Endothelial cell of umbilical vein (primary cell): ENCODE results near the gene CASKIN1. TPM values are rescaled to one million over a fixed set of nuclear protein-coding genes. Genes with fewer than 3 reads are reported as not detected.

Experiments used
- BruUV-seq: library from RNA; stranded (reverse); fragments of 400-500 nt; replicated peaks from 2 replicates; lab custom pipeline; 2021; lab: Mats Ljungman, UMichigan
- CTCF ChIA-PET: fragments of 300-600, 350-600 bp; sonication (Branson Sonifier 250); formaldehyde crosslinking; loops from one replicate; lab custom pipeline; 2021; ENCODE audit warnings: antibody characterized with exemption, inconsistent platforms; lab: Charles Lee
- POLR2A ChIA-PET: fragments of 300-600, 350-600 bp; sonication (Branson Sonifier 250); formaldehyde crosslinking; loops from one replicate; lab custom pipeline; 2021; ENCODE audit warnings: antibody characterized with exemption, inconsistent platforms; lab: Charles Lee
- DNase-seq: peaks from one replicate; pipeline ENCODE4 v3.0.0-alpha.2; 2011; ENCODE audit warnings: low read depth, low spot score
- FAIRE-seq: peaks from 2 replicates; lab custom pipeline; 2011; peaks lifted over from hg19 to GRCh38; lab: Jason Lieb, UNC
- H2AFZ ChIP-seq: 2 replicates; pipeline ENCODE4 v1.6.0; 2012; ENCODE audit warnings: low read depth, low read length, control low read depth, inconsistent platforms
- H3K27ac ChIP-seq: 2 replicates; pipeline ENCODE4 v1.5.1; 2011; ENCODE audit warnings: low read depth, mild to moderate bottlenecking, control low read depth, low read length, moderate library complexity; ENCODE audit not compliant: insufficient read depth
- H3K27me3 ChIP-seq, 2 experiments: 2 replicates each; pipeline versions ENCODE4 v1.6.0 to v1.6.1; 2011; ENCODE audit warnings: low read length in 2 of 2, mixed read lengths in 1 of 2; ENCODE audit not compliant: control insufficient read depth in 2 of 2, insufficient read depth in 2 of 2
- H3K36me3 ChIP-seq, 2 experiments: 2 replicates in 1 of 2; 3 replicates in 1 of 2; pipeline ENCODE4 v1.5.1; 2011; ENCODE audit warnings: low read length in 2 of 2, mild to moderate bottlenecking in 1 of 2, moderate library complexity in 1 of 2; ENCODE audit not compliant: control insufficient read depth in 2 of 2, insufficient read depth in 2 of 2; ENCODE audit errors: extremely low read depth in 1 of 2
- H3K4me1 ChIP-seq: 3 replicates; pipeline ENCODE4 v1.5.1; 2011; ENCODE audit warnings: mild to moderate bottlenecking, low read length; ENCODE audit not compliant: control insufficient read depth, insufficient read depth; ENCODE audit errors: extremely low read depth
- H3K4me2 ChIP-seq: 2 replicates; pipeline ENCODE4 v1.6.1; 2011; ENCODE audit warnings: low read length, control low read depth, mixed read lengths; ENCODE audit not compliant: insufficient read depth
- H3K4me3 ChIP-seq, 3 experiments: fragments of 200-600 bp in 1 of 3; sonication (generic), shearing (Covaris generic) in 1 of 3; replicated peaks in 1 of 3; 2 replicates each; pipeline ENCODE4 v1.5.1; 2011 to 2016; ENCODE audit warnings: control low read depth in 3 of 3, low read length in 3 of 3, mild to moderate bottlenecking in 2 of 3, inconsistent platforms in 1 of 3, low read depth in 1 of 3, moderate library complexity in 1 of 3; ENCODE audit not compliant: insufficient read depth in 1 of 3
- H3K79me2 ChIP-seq: 2 replicates; pipeline ENCODE4 v1.6.0; 2012; ENCODE audit warnings: low read length, inconsistent platforms; ENCODE audit not compliant: control insufficient read depth, insufficient read depth
- H3K9ac ChIP-seq: replicated peaks from 2 replicates; pipeline ENCODE3; 2011; ENCODE audit warnings: low read length, control low read depth; ENCODE audit not compliant: insufficient read depth; ENCODE audit errors: extremely low read depth
- H3K9me1 ChIP-seq: replicated peaks from 3 replicates; pipeline ENCODE4 v1.6.0; 2011; ENCODE audit warnings: mild to moderate bottlenecking, low read length; ENCODE audit not compliant: control insufficient read depth, insufficient read depth; ENCODE audit errors: extremely low read depth
- H3K9me3 ChIP-seq: replicated peaks from 2 replicates; pipeline ENCODE4 v1.5.1; 2012; ENCODE audit warnings: low read length, inconsistent platforms; ENCODE audit not compliant: control insufficient read depth, insufficient read depth
- H4K20me1 ChIP-seq: replicated peaks from 2 replicates; pipeline ENCODE3; 2011; ENCODE audit warnings: mild to moderate bottlenecking, low read length; ENCODE audit not compliant: control insufficient read depth, insufficient read depth; ENCODE audit errors: extremely low read depth
- CTCF ChIP-seq, 2 donors: IDR thresholded peaks; 1 replicate in 1 of 2; 2 replicates in 1 of 2; pipeline ENCODE4 v1.5.1; 2011; ENCODE audit warnings: low read length in 2 of 2, mild to moderate bottlenecking in 2 of 2, moderate library complexity in 2 of 2, control low read depth in 1 of 2, inconsistent platforms in 1 of 2, low read depth in 1 of 2; ENCODE audit not compliant: insufficient read depth in 1 of 2; ENCODE audit errors: extremely low read depth in 1 of 2
- GATA2 ChIP-seq: IDR thresholded peaks from 2 replicates; pipeline ENCODE4 v1.7.0; 2011; ENCODE audit warnings: low read depth, mild to moderate bottlenecking, moderate library complexity, mixed read lengths, low read length; ENCODE audit not compliant: insufficient read length, insufficient read depth
- dilution Hi-C: fragments of 300-500 bp; cut with MboI; formaldehyde crosslinking; loops from one replicate; pipeline ENCODE4 v1.15.0; 2019; ENCODE audit warnings: low sequenced_read_pairs; ENCODE audit not compliant: extremely low pct_ligation_motif_present
- intact Hi-C: fragments of 100-400 bp; cut with micrococcal nuclease; formaldehyde crosslinking; loops from one replicate; pipeline ENCODE4 v1.10.0; 2022
- polyA plus RNA-seq, 4 experiments: library from polyadenylated mRNA; depleted of rRNA in 3 of 4; stranded (reverse) in 3 of 4; unstranded in 1 of 4; fragments of >200 nt; gene quantifications; 2 replicates each; pipeline versions ENCODE4 v1.2.1 to v1.2.3, GENCODE V29; 2011 to 2012; ENCODE audit warnings: missing spikeins in 1 of 4
- total RNA-seq: library from RNA; stranded (reverse); gene quantifications from 2 replicates; pipeline ENCODE4 v1.2.3, GENCODE V29; 2021

CASKIN1 gene
- total and polyA plus RNA-seq, 2 donors (not counting 3 experiments of a cell fraction or from before 2014, with no cell fraction given) = 0.11 to 0.58 TPM

- BruUV-seq = no TSS peak
- no peak for FAIRE-seq
- POLR2A ChIA-PET = interaction anchor here (2.9 kb wide), 1 partner anchor 10 kb away, joined by 15 read pairs; the partner anchor contains the start of gene TRAF7
Measured at GRCh38 chr16:2165861-2166260, 30.5 kb downstream of the CASKIN1 start.

More at GRCh38 chr16:2165861-2166260, 30.5 kb downstream of the CASKIN1 start:
- intact Hi-C loops = no loop called here
- no peak overlapping the region for H3K27ac ChIP-seq
- H3K4me3 ChIP-seq = no peak overlapping the region
- H3K4me1 ChIP-seq = peaks cover 11% of the 10 kb centered on the region
- H3K9me1 ChIP-seq = no peaks in the 10 kb centered on the region
- H3K36me3 ChIP-seq = peaks cover 5 to 29% of the 10 kb centered on the region in 2 experiments
- no peak overlapping the region for H3K4me2 ChIP-seq
- dilution Hi-C loops = loop anchor here (25.0 kb wide), 1 partner anchor 129 kb away; the partner anchor contains the start of genes NHERF2, NTHL1 and TSC2
- no peak overlapping the region for H3K9ac ChIP-seq
- no peaks in the 10 kb centered on the region for H3K27me3 ChIP-seq
- peaks cover 58% of the 10 kb centered on the region for H3K79me2 ChIP-seq
- CTCF ChIA-PET = no interaction called here
- no peaks in the 10 kb centered on the region for H3K9me3 ChIP-seq
- TF ChIP-seq GATA2 (no peak), CTCF (IDR thresholded peaks at IDR 0.05; ENCODE audit: extremely low read depth in 1 of 2, insufficient read depth in 1 of 2, low read depth in 1 of 2, low read length in 2 of 2) (no peak)
- no peak for DNase-seq
- no peaks in the 10 kb centered on the region for H4K20me1 ChIP-seq
- H2AFZ ChIP-seq = no peak overlapping the region
